ENCODE measurements around the gene GORAB. TPM values are rescaled to one million over a fixed set of nuclear protein-coding genes. Genes with fewer than 3 reads are reported as not detected.

GORAB gene
- total and polyA plus RNA-seq, 2 of the 13 experiments (the other 11 are each of a cell fraction or from before 2014, with no cell fraction given) = 6.6 to 9.2 TPM

- TF ChIP-seq ZNF775 (CRISPR knock-in tag; IDR thresholded peaks at IDR 0.05; ENCODE audit: borderline replicate concordance) (no peak), JUNB (CRISPR knock-in tag; IDR thresholded peaks at IDR 0.05; ENCODE audit: borderline replicate concordance) (no peak), SKI (IDR thresholded peaks at IDR 0.05; ENCODE audit: partially characterized antibody) (no peak), ZNF567 (CRISPR knock-in tag; IDR thresholded peaks at IDR 0.05; ENCODE audit: borderline replicate concordance) (no peak), ZNF879 (CRISPR knock-in tag; IDR thresholded peaks at IDR 0.05) (no peak), ZNF256 (CRISPR knock-in tag; conservative IDR thresholded peaks at IDR 0.05) (no peak), BCL6 (CRISPR knock-in tag; IDR thresholded peaks at IDR 0.05) (0 out of 2 replicates have a peak, but pooled peaks have one; percentile 32), TEF (CRISPR knock-in tag; IDR thresholded peaks at IDR 0.05) (no peak), ZNF317 (CRISPR knock-in tag; IDR thresholded peaks at IDR 0.05) (no peak), ZBTB2 (CRISPR knock-in tag; IDR thresholded peaks at IDR 0.05; ENCODE audit: low read depth) (no peak), ZNF432 (CRISPR knock-in tag; IDR thresholded peaks at IDR 0.05; ENCODE audit: borderline replicate concordance) (no peak), ZMAT5 (CRISPR knock-in tag; IDR thresholded peaks at IDR 0.05; ENCODE audit: borderline replicate concordance, low read depth) (no peak), ZFP36 (IDR thresholded peaks at IDR 0.05; ENCODE audit: borderline replicate concordance, low read depth, low read length, partially characterized antibody) (no peak), ZXDC (CRISPR knock-in tag; IDR thresholded peaks at IDR 0.05) (no peak), ZSCAN20 (CRISPR knock-in tag; IDR thresholded peaks at IDR 0.05; ENCODE audit: borderline replicate concordance) (no peak), FUBP1 (CRISPR knock-in tag; IDR thresholded peaks at IDR 0.05; ENCODE audit: borderline replicate concordance) (no peak), PAX8 (CRISPR knock-in tag; IDR thresholded peaks at IDR 0.05; ENCODE audit: borderline replicate concordance) (no peak), SOX13 (IDR thresholded peaks at IDR 0.05) (no peak), SOX13 (CRISPR knock-in tag; conservative IDR thresholded peaks at IDR 0.05 in 1 of 2, IDR thresholded peaks at IDR 0.05 in 1 of 2) (0 out of 4 replicates have a peak, but pooled peaks of 1 of the 2 experiments have one; percentile 26), CC2D1A (CRISPR knock-in tag; IDR thresholded peaks at IDR 0.05) (no peak), GLMP (CRISPR knock-in tag; IDR thresholded peaks at IDR 0.05; ENCODE audit: borderline replicate concordance) (no peak)
Measured at GRCh38 chr1:170534626-170535147, 2.7 kb downstream of the GORAB start (continued).

All from HepG2 (cell line).